ENCODE measurements around the gene SLC2A6. TPM values are rescaled to one million over a fixed set of nuclear protein-coding genes. Genes with fewer than 3 reads are reported as not detected.

Gene SLC2A6
- total and polyA plus RNA-seq, 2 of the 8 experiments (the other 6 are each of a cell fraction or from before 2014, with no cell fraction given), result 16.6 to 17.8 TPM

- no peak overlapping the region for H4K5ac ChIP-seq (ENCODE audit: insufficient read length, low read depth, low read length)
- no peak overlapping the region for H3K4me3 ChIP-seq (ENCODE audit: extremely low read depth in 1 of 4, insufficient read depth in 2 of 4, low read depth in 3 of 4, low read length in 4 of 4)
- H3K79me1 ChIP-seq (ENCODE audit: low read depth, low read length), result no peaks in the 10 kb centered on the region
- H4K8ac ChIP-seq (ENCODE audit: extremely low read depth, insufficient read depth, low read length), result no peak overlapping the region
- no peak overlapping the region for H3K27ac ChIP-seq (ENCODE audit: low read depth, low read length)
- H3K56ac ChIP-seq (replicated peaks; ENCODE audit: insufficient read length, low read depth, low read length), result no peak overlapping the region
- no peak overlapping the region for H2BK120ac ChIP-seq (replicated peaks; ENCODE audit: low read depth, low read length)
- WGBS, 2 experiments (ENCODE audit: extremely low coverage in 1 of 2, insufficient coverage in 1 of 2, insufficient read length in 1 of 2, insufficient replicate concordance in 2 of 2, low coverage in 1 of 2, low lambda C conversion rate in 2 of 2, missing lambda C conversion rate in 1 of 2), result 93% methylated on average over 10 of the region's 11 CpGs; no CpG with 5 or more reads in 1 of the 2 experiments
- no peak overlapping the region for H2BK12ac ChIP-seq (ENCODE audit: low read depth, low read length)
- peaks cover 0 to under 1% (median 0%) of the 10 kb centered on the region in 4 experiments; a peak in 1 of 7 replicates for H3K4me1 ChIP-seq (replicated peaks in 1 of 4; ENCODE audit: control insufficient read depth in 3 of 4, insufficient read depth in 4 of 4, low read length in 3 of 4)
- CTCF ChIA-PET (ENCODE audit: partially characterized antibody), result interaction anchor here (1.0 to 6.9 kb wide), 7 partner anchors 8 to 37 kb away, joined by 3 to 64 read pairs (median 8); partner anchors contain the start of gene SLC2A6
- H4K20me1 ChIP-seq (replicated peaks in 1 of 2; ENCODE audit: control insufficient read depth in 1 of 2, insufficient read depth in 2 of 2, low read length in 2 of 2), result peaks cover 0 to 2% of the 10 kb centered on the region in 2 experiments
- no peak overlapping the region for H3K18ac ChIP-seq (ENCODE audit: extremely low read depth, low read length)
- no peaks in the 10 kb centered on the region for H3K9me3 ChIP-seq (ENCODE audit: insufficient read depth in 2 of 2, low read depth in 1 of 2, low read length in 1 of 2)
- no peak overlapping the region for H2BK5ac ChIP-seq (ENCODE audit: low read depth, low read length)
- H3K23me2 ChIP-seq (ENCODE audit: low read depth, low read length), result no peaks in the 10 kb centered on the region
- H3K36me3 ChIP-seq (ENCODE audit: control insufficient read depth in 2 of 4, insufficient read depth in 4 of 4, low read length in 3 of 4), result no peaks in the 10 kb centered on the region
- H3K4ac ChIP-seq (replicated peaks; ENCODE audit: insufficient read length, low read depth, low read length), result no peak overlapping the region
- no peak for FAIRE-seq
- TF ChIP-seq BCL11A (IDR thresholded peaks at IDR 0.05; ENCODE audit: low read depth in 2 of 2, low read length in 2 of 2) (no peak), SP1 (IDR thresholded peaks at IDR 0.05; ENCODE audit: low read depth, low read length) (no peak)
- no peak overlapping the region for H3K4me2 ChIP-seq (ENCODE audit: insufficient read depth in 1 of 2, low read depth in 2 of 2, low read length in 2 of 2)
- H2AK5ac ChIP-seq (ENCODE audit: low read depth, low read length), result no peak overlapping the region
- H3K79me2 ChIP-seq (ENCODE audit: control insufficient read depth in 1 of 2, insufficient read depth in 2 of 2, low read length in 2 of 2), result no peaks in the 10 kb centered on the region
- no peak overlapping the region for H2BK15ac ChIP-seq (ENCODE audit: low read length)
- H4K91ac ChIP-seq (replicated peaks; ENCODE audit: insufficient read length, low read length), result no peak overlapping the region
- H2BK20ac ChIP-seq (ENCODE audit: low read length), result no peak overlapping the region
- H3K9ac ChIP-seq (replicated peaks in 1 of 4; ENCODE audit: extremely low read depth in 1 of 4, low read depth in 3 of 4, low read length in 3 of 4), result no peak overlapping the region
- no peak for DNase-seq (ENCODE audit: low read depth in 1 of 2, low spot score in 2 of 2)
- POLR2A ChIA-PET (ENCODE audit: partially characterized antibody), result interaction anchor here (0.9 to 2.1 kb wide), 6 partner anchors 10 to 103 kb away, joined by 3 to 6 read pairs (median 4); no protein-coding TSS in a partner anchor
- no peaks in the 10 kb centered on the region; a peak in 2 of 7 replicates for H3K27me3 ChIP-seq (replicated peaks in 1 of 4; ENCODE audit: control insufficient read depth in 3 of 4, extremely low read depth in 1 of 4, insufficient read depth in 3 of 4, low read length in 3 of 4)
- H2AFZ ChIP-seq (ENCODE audit: low read length), result no peak overlapping the region
- H3K14ac ChIP-seq (ENCODE audit: insufficient read length), result no peak overlapping the region
- H3K23ac ChIP-seq (ENCODE audit: insufficient read length), result no peak overlapping the region
Observed at GRCh38 chr9:133453651-133454050, 25.2 kb downstream of the SLC2A6 start.
